ENCODE measurements around the gene NAXD.
"Not testable (repeated sequence)": the region's sequence is repeated elsewhere in the genome, so short reads cannot be mapped to it uniquely, and the experiment has no call there.

The NAXD gene

GRCh38 chr13:110653851-110654250 lies 38.5 kb downstream of the NAXD start:
- Histone ChIP-seq H3K27ac (no peak overlapping the region), H4K20me1 (ENCODE audit: insufficient read depth) (no peaks in the 10 kb centered on the region), H3K4me3 (IDR thresholded peaks at IDR 0.05; ENCODE audit: insufficient read depth, low read depth, low read length) (no peak overlapping the region), H3K27me3 (ENCODE audit: insufficient read depth, low read depth) (no peaks in the 10 kb centered on the region), H2AFZ (ENCODE audit: low read depth) (no peak overlapping the region), H3K4me2 (no peak overlapping the region), H3K79me2 (ENCODE audit: insufficient read depth, low read depth) (no peaks in the 10 kb centered on the region), H3K9ac (no peak overlapping the region), H3K4me1 (ENCODE audit: low read depth, poor library complexity, severe bottlenecking) (no peaks in the 10 kb centered on the region), H3K36me3 (ENCODE audit: insufficient read depth) (no peaks in the 10 kb centered on the region)
- TF ChIP-seq, protein P1, sequence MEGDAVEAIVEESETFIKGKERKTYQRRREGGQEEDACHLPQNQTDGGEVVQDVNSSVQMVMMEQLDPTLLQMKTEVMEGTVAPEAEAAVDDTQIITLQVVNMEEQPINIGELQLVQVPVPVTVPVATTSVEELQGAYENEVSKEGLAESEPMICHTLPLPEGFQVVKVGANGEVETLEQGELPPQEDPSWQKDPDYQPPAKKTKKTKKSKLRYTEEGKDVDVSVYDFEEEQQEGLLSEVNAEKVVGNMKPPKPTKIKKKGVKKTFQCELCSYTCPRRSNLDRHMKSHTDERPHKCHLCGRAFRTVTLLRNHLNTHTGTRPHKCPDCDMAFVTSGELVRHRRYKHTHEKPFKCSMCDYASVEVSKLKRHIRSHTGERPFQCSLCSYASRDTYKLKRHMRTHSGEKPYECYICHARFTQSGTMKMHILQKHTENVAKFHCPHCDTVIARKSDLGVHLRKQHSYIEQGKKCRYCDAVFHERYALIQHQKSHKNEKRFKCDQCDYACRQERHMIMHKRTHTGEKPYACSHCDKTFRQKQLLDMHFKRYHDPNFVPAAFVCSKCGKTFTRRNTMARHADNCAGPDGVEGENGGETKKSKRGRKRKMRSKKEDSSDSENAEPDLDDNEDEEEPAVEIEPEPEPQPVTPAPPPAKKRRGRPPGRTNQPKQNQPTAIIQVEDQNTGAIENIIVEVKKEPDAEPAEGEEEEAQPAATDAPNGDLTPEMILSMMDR (conservative IDR thresholded peaks at IDR 0.05; ENCODE audit: low read depth, low read length): no peak

- Histone ChIP-seq H3K36me3 (ENCODE audit: insufficient read depth) (no peaks in the 10 kb centered on the region), H3K4me2 (no peak overlapping the region), H3K4me1 (ENCODE audit: low read depth, poor library complexity, severe bottlenecking) (no peaks in the 10 kb centered on the region), H3K9ac (no peak overlapping the region), H3K79me2 (ENCODE audit: insufficient read depth, low read depth) (no peaks in the 10 kb centered on the region), H2AFZ (ENCODE audit: low read depth) (no peak overlapping the region), H3K27ac (no peak overlapping the region), H4K20me1 (ENCODE audit: insufficient read depth) (no peaks in the 10 kb centered on the region), H3K4me3 (IDR thresholded peaks at IDR 0.05; ENCODE audit: insufficient read depth, low read depth, low read length) (no peak overlapping the region), H3K27me3 (ENCODE audit: insufficient read depth, low read depth) (no peaks in the 10 kb centered on the region)
- TF ChIP-seq, protein P1 (conservative IDR thresholded peaks at IDR 0.05; ENCODE audit: low read depth, low read length): no peak
These were observed 41.9 kb downstream of the NAXD start for GRCh38 chr13:110657196-110657595.

DNA sequence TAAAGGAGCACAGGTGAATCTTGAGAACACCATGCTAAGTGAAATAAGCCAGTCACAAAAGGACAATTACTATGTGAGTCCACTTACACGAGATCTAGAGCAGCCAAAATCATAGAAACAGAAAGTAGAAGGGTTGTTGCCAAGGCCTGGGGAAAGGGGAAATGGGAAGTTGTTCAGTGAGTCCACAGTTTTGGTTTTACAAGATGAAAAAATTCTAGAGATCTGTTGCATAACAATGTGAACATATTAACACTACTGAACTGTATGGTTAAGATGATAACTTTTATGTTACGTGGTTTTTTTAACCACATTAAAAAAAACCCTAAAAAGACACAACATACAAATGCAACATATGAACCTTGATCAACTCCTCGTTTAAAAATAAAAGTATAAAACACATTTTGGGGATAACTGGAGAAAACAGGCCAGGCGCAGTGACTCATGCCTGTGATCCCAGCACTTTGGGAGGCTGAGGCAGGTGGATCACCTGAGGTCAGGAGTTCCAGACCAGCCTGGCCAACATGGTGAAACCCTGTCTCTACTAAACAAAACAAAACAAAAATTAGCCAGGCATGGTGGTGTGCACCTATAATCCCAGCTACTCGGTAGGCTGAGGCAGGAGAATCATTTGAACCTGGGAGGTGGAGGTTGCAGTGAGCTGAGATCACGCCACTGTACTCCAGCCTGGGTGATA lies 43.0 kb downstream of the NAXD start:
- H3K4me2 ChIP-seq, H3K27ac ChIP-seq: not testable (repeated sequence)

GRCh38 chr13:110661256-110661655 lies 45.9 kb downstream of the NAXD start:
- H3K27ac ChIP-seq: no peak overlapping the region
- H3K9ac ChIP-seq: no peak overlapping the region
- H3K27me3 ChIP-seq (ENCODE audit: insufficient read depth, low read depth): no peaks in the 10 kb centered on the region
- no peaks in the 10 kb centered on the region for H3K79me2 ChIP-seq (ENCODE audit: insufficient read depth, low read depth)
- H3K4me3 ChIP-seq (IDR thresholded peaks at IDR 0.05; ENCODE audit: insufficient read depth, low read depth, low read length): no peak overlapping the region
- no peak overlapping the region for H2AFZ ChIP-seq (ENCODE audit: low read depth)
- no peaks in the 10 kb centered on the region for H3K4me1 ChIP-seq (ENCODE audit: low read depth, poor library complexity, severe bottlenecking)
- TF ChIP-seq, protein P1 (conservative IDR thresholded peaks at IDR 0.05; ENCODE audit: low read depth, low read length): no peak
- no peaks in the 10 kb centered on the region for H3K36me3 ChIP-seq (ENCODE audit: insufficient read depth)
- no peaks in the 10 kb centered on the region for H4K20me1 ChIP-seq (ENCODE audit: insufficient read depth)
- H3K4me2 ChIP-seq: no peak overlapping the region

More for the DNA sequence above, 43.0 kb downstream of the NAXD start:
- not testable (repeated sequence) for H3K4me3 ChIP-seq (IDR thresholded peaks at IDR 0.05; ENCODE audit: insufficient read depth, low read depth, low read length); H3K79me2 ChIP-seq (ENCODE audit: insufficient read depth, low read depth); H4K20me1 ChIP-seq (ENCODE audit: insufficient read depth); H3K27me3 ChIP-seq (ENCODE audit: insufficient read depth, low read depth); H2AFZ ChIP-seq (ENCODE audit: low read depth); H3K36me3 ChIP-seq (ENCODE audit: insufficient read depth); H3K4me1 ChIP-seq (ENCODE audit: low read depth, poor library complexity, severe bottlenecking); H3K9ac ChIP-seq

DNA sequence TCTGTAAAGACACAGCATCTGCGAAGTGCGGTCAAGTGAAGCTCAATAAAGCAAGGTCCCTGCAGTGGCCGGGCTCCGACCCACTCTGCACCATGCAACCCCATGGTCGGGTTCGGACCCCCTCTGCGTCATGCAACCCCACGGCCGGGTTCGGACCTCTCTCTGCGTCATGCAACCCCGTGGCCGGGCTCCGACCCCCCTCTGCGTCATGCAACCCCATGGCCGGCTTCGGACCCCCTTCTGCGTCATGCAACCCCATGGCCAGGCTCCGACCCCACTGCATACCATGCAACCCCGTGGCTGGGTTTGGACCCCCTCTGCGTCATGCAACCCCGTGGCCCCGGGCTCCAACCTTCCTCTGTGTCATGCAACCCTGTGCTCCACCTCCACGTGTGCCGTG lies 46.7 kb downstream of the NAXD start:
- Histone ChIP-seq H3K36me3 (ENCODE audit: insufficient read depth) (no peaks in the 10 kb centered on the region), H3K27ac (no peak overlapping the region), H4K20me1 (ENCODE audit: insufficient read depth) (no peaks in the 10 kb centered on the region), H2AFZ (ENCODE audit: low read depth) (no peak overlapping the region), H3K4me3 (IDR thresholded peaks at IDR 0.05; ENCODE audit: insufficient read depth, low read depth, low read length) (no peak overlapping the region), H3K27me3 (ENCODE audit: insufficient read depth, low read depth) (no peaks in the 10 kb centered on the region), H3K9ac (no peak overlapping the region), H3K4me2 (no peak overlapping the region), H3K4me1 (ENCODE audit: low read depth, poor library complexity, severe bottlenecking) (no peaks in the 10 kb centered on the region), H3K79me2 (ENCODE audit: insufficient read depth, low read depth) (no peaks in the 10 kb centered on the region)
- TF ChIP-seq, protein P1 (conservative IDR thresholded peaks at IDR 0.05; ENCODE audit: low read depth, low read length): no peak
